K562 (cell line): ENCODE results near the gene ZNF587. TPM values are rescaled to one million over a fixed set of nuclear protein-coding genes. Genes with fewer than 3 reads are reported as not detected.

ENCODE experiments used
- MTA3 ChIP-seq: fragments of 450-650 bp; formaldehyde crosslinking; IDR thresholded peaks from 2 replicates; pipeline ENCODE4 v1.6.1; 2017; ENCODE audit warnings: mild to moderate bottlenecking, borderline replicate concordance
- NFYB ChIP-seq: IDR thresholded peaks from 2 replicates; pipeline ENCODE4 v1.6.1; 2011; ENCODE audit warnings: mild to moderate bottlenecking, moderate library complexity; ENCODE audit not compliant: insufficient read length; ENCODE audit errors: extremely low read depth
- PHF20 ChIP-seq: fragments of 450-650 bp; IDR thresholded peaks from 2 replicates; pipeline ENCODE4 v1.6.1; 2018; ENCODE audit not compliant: partially characterized antibody
- POLR2AphosphoS5 ChIP-seq: IDR thresholded peaks from 2 replicates; pipeline ENCODE4 v1.6.1; 2011; ENCODE audit warnings: mild to moderate bottlenecking, low read depth, low read length, moderate library complexity; ENCODE audit not compliant: control insufficient read depth, insufficient read depth
- POLR2B ChIP-seq: fragments of 450-650 bp; IDR thresholded peaks from 2 replicates; pipeline ENCODE4 v1.6.1; 2018; ENCODE audit warnings: low read depth; ENCODE audit not compliant: partially characterized antibody
- polyA plus RNA-seq, 8 experiments: library from polyadenylated mRNA; depleted of rRNA in 4 of 8; stranded (reverse) in 5 of 8; unstranded in 3 of 8; fragments of >200 nt; fragmentation: Nextera tagmentation in 2 of 8; fragmentation: Illumina TruSeq in 1 of 8; extraction: Ambion mirVana in 2 of 8; extraction: Trizol in 1 of 8; gene quantifications; 2 replicates each; pipeline versions ENCODE4 v1.2.1 to v1.2.3, GENCODE V29; 2011 to 2014; ENCODE audit warnings: inconsistent platforms in 1 of 8, missing spikeins in 1 of 8
- total RNA-seq, 7 experiments: library from RNA; depleted of rRNA in 6 of 7; stranded (reverse); fragments of >200 nt in 6 of 7; fragmentation: Illumina TruSeq in 2 of 7; extraction: Trizol in 2 of 7; gene quantifications; 2 replicates each; pipeline versions ENCODE4 v1.2.1 to v1.2.3, GENCODE V29; 2011 to 2021; ENCODE audit warnings: low replicate concordance in 1 of 7
- TF ChIP-seq, protein P1 (sequence below): sonication (generic); formaldehyde crosslinking; IDR thresholded peaks from 2 replicates; pipeline ENCODE4 v1.8.0; 2023; ENCODE audit warnings: mild to moderate bottlenecking, missing genetic modification reagents

The ZNF587 gene
- total and polyA plus RNA-seq, 9 of the 15 experiments (the other 6 are each of a cell fraction or from before 2014, with no cell fraction given): 3.2 to 42.0 (median 24.9) TPM

DNA sequence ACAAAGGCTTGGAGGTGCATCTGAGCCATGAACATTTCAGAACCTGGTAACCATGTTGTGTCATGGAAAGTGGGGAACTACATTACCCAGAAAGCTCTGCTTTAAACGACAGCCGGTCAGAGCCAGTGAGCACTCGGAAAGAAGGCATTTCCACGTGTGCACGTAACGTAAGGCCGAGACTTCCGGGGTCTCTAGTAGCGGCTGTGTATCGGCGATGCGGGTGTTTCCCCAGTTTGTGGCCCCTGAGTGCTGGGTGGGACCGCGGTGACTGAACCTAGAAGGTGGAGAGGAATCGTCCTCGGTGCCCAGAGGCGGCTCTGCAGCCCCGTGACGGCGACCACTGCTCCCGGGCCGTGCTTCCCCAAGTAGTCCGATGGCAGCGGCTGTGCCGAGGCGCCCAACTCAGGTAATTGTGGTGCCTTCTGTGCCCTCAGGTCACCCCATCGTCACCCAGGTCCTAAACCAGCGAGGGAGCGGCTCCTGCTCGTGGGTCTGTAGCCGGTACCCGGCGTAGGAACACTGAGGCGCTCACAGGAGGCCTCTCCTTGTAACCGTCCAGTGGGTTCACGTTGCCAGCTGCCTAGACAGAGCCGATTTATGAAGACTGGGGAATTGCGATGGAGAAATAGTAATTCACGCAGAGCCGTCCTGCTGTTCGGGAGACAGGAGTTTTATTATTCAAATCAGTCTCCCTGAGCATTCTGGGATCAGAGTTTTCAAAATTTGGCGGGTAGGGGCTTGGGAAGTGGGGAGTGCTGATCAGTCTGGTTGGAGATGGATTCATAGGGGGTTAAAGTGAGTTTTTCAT lies at the start of gene ZNF587 (continued):
- TF ChIP-seq, protein P1, sequence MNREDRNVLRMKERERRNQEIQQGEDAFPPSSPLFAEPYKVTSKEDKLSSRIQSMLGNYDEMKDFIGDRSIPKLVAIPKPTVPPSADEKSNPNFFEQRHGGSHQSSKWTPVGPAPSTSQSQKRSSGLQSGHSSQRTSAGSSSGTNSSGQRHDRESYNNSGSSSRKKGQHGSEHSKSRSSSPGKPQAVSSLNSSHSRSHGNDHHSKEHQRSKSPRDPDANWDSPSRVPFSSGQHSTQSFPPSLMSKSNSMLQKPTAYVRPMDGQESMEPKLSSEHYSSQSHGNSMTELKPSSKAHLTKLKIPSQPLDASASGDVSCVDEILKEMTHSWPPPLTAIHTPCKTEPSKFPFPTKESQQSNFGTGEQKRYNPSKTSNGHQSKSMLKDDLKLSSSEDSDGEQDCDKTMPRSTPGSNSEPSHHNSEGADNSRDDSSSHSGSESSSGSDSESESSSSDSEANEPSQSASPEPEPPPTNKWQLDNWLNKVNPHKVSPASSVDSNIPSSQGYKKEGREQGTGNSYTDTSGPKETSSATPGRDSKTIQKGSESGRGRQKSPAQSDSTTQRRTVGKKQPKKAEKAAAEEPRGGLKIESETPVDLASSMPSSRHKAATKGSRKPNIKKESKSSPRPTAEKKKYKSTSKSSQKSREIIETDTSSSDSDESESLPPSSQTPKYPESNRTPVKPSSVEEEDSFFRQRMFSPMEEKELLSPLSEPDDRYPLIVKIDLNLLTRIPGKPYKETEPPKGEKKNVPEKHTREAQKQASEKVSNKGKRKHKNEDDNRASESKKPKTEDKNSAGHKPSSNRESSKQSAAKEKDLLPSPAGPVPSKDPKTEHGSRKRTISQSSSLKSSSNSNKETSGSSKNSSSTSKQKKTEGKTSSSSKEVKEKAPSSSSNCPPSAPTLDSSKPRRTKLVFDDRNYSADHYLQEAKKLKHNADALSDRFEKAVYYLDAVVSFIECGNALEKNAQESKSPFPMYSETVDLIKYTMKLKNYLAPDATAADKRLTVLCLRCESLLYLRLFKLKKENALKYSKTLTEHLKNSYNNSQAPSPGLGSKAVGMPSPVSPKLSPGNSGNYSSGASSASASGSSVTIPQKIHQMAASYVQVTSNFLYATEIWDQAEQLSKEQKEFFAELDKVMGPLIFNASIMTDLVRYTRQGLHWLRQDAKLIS (CRISPR knock-in tag): 0 out of 2 replicates have a peak, but pooled peaks have one; percentile 45
- peak; percentile 64 for TF ChIP-seq POLR2B
- TF ChIP-seq POLR2AphosphoS5: peak; percentile 66
- peak; percentile 4 for TF ChIP-seq NFYB
- peak; percentile 37; the same call in 1 of the 2 replicates for TF ChIP-seq MTA3
- peak; percentile 44 for TF ChIP-seq PHF20
